ENCODE data around the gene TTLL11.
A peak's percentile ranks its signal among the peaks of the same experiment; 100 is the strongest.
"Not testable (repeated sequence)": the region's sequence is repeated elsewhere in the genome, so short reads cannot be mapped to it uniquely, and the experiment has no call there.

The TTLL11 gene

GRCh38 chr9:122000526-122000925 is 92.6 kb downstream of the TTLL11 start:
- not testable (repeated sequence) for DNase-seq (ENCODE audit: low read depth)

DNA sequence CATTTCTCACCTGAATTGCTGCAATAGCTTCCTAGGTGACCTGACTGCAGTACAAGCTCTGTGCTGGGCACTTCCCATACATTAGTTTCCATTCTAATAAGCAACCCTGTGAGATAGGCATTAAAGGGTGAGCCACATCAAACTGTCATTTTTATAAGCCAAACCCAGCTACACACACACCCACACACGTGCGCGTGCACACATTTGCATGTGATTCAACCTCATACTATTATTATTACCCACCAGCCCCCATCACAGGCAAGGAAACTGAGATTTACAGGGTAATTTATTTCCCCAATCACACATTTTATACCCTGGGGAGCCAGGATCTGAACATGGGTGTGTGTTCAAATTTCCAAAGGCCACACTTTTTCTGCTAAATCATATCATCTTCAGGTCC is 93.6 kb downstream of the TTLL11 start:
- DNase-seq (ENCODE audit: low read depth) = no peak

- peak; percentile 31 for DNase-seq (ENCODE audit: low read depth)
These were observed 94.5 kb downstream of the TTLL11 start for GRCh38 chr9:121998513-121999049.

- peak; percentile 29 for DNase-seq (ENCODE audit: low read depth)
These were observed 95.3 kb downstream of the TTLL11 start for GRCh38 chr9:121997791-121998190.

DNA sequence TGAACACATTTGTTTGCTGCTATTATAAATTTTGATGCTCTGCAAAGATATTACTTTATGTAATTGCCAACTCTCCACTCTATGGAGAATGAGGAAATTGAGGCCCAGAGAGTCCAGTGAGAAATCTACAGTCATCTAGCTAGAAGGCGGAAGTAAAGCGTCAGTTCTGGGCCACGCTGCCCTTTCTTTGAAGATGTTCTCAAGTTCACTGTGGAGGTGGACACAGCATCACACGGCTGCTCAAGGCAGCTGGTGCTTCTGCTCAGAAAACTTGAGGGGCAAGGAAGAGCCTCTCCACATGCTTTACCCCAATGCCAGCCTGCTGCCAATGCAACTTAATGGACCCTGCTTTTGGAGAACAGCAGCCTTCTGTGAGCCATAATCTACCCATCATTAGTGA is 96.3 kb downstream of the TTLL11 start:
- no peak for DNase-seq (ENCODE audit: low read depth)

- DNase-seq (ENCODE audit: low read depth) = no peak
These were observed 97.1 kb downstream of the TTLL11 start for GRCh38 chr9:121995997-121996396.

DNA sequence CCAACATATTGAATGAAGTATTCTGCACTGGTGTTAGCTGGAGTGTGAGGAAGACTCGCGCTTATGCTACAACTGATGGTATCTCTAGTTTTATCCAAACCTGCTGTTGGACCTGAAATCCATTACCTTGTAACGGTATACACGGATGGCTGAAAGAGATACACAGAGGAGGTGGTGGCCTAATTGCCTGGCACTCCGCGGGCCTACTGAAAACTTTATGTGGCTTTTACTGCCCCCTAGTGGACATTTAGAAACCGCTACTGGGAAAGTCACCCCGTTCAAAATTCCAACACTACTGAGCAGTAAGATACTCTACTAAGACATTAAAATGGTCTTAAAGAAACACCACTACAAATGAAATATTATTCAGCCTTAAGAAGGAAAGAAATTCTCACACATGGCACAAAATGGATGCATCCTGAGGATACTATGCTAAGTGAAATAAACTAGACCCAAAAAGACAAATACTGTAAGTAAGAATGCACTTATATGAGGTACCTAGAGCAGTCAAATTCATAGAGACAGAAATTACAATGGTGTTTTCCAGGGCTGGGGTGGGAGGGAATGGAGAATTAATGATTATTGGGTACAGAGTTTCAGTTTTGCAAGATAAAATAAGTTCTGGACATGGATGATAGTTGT is 100.4 kb downstream of the TTLL11 start:
- DNase-seq (ENCODE audit: low read depth) = peak; percentile 62

DNA sequence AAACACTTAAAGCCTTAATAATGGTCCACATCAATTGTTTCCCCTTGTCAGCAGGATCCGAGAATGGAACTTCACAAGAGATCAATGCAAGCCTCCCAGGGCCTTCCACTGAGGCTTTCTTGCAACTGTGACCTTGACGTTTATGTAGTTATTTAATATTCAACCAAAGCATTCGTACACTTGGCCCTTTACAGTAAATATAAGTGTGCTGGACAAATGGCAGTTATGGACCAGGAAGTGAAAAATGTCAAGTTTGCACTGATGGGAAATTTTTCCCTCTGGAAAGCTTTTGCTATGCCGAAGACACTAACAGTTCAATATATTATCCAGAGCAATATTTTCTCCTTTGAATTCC is 101.8 kb downstream of the TTLL11 start:
- DNase-seq (ENCODE audit: low read depth) = no peak

- no peak for DNase-seq (ENCODE audit: low read depth)
These were observed 102.4 kb downstream of the TTLL11 start for GRCh38 chr9:121990600-121991306.

- no peak for DNase-seq (ENCODE audit: low read depth)
These were observed 104.1 kb downstream of the TTLL11 start for GRCh38 chr9:121989010-121989409.

DNA sequence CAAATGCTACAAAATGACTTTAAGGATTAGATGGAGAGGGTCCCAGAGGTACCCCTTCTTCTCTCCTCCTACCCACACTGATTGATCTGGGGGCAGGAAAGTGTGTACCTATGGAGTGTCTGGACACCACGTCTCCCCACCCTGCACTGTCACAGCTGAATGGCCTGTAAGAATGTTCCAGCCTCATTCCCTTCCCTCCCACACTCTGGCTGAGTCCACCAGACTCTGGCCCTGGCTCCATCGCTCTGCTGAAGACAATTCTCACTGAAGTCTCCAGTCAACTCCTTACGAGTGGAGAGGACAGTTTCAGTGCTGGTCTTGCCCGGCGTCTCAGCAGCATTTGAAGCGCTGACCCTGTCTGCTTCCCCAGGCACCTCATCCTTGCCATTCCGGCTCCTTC is 105.8 kb downstream of the TTLL11 start:
- DNase-seq (ENCODE audit: low read depth) = no peak

- peak; percentile 74 for DNase-seq (ENCODE audit: low read depth)
These were observed 107.2 kb downstream of the TTLL11 start for GRCh38 chr9:121985792-121986494.

DNA sequence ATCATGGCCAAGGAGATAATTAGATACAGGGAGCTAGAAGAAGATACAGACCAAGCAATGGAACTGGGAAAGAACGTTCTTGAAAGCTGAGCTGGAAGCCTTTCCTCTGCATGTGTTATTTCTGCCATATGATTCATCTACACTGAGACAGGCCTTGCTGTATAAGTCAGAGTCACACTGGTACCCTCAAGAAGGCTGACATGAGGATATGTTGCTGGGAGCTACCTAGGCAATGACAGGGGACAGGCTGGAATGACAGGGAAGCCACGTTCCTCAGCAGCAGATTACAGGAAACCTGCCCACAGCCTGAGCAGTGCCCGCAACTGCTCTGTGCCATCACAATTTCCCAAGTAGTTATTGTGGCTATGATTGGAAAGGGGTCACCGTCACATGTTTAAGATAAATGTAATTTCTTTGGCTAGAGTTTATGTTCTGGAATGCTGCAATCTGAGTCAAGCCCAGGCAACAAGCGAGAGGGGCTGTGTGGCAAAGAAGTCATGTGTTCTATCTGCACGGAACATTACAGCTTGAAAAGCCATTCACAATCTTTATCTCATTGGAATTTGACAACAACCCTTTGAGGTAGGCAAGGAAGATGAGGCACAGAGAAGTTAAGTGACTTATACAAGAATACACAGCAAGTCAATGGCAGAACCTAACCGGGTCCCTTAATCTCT is 108.2 kb downstream of the TTLL11 start:
- peak; percentile 89 for DNase-seq (ENCODE audit: low read depth)

DNA sequence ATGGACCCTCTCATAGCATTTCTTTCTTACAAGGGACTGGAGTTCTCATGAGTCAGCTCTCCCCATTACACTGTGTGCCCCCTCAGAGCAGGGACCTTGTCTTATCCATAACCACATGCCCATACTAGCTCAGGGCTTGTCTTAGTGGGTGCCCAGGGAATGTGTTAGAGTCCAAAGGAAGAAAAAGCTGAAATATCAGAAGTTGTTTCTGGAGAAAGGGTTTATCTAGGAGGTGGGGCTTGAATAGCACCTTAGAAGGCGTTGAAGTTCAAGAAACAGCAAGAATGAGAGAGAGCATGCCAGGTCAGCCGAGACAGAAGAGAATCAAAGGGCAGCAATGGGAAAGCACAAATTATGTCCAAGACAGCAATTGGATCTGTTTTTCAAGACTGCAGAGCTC is 109.4 kb downstream of the TTLL11 start:
- no peak for DNase-seq (ENCODE audit: low read depth)

- no peak for DNase-seq (ENCODE audit: low read depth)
These were observed 111.8 kb downstream of the TTLL11 start for GRCh38 chr9:121981118-121981883.

GRCh38 chr9:121980665-121981064 is 112.4 kb downstream of the TTLL11 start:
- not testable (repeated sequence) for DNase-seq (ENCODE audit: low read depth)

DNA sequence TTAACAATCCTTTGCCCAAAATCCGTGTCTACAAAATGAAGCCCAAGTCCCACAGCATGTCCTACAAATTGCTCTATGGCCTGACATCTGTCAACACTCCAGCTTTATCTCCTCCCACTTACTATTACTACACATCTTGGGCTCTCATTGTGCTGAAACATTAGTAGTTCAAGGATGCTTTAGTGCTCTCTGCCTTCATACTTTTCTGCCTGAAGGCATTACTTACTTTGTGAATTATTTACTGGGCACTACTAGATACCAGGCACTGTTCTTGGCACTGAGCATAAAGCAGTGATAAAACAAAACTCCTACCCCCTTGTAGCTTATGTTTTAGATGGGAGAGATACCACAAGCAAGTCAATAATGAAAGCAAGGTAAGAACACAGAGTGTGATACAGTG is 113.4 kb downstream of the TTLL11 start:
- no peak for DNase-seq (ENCODE audit: low read depth)

DNA sequence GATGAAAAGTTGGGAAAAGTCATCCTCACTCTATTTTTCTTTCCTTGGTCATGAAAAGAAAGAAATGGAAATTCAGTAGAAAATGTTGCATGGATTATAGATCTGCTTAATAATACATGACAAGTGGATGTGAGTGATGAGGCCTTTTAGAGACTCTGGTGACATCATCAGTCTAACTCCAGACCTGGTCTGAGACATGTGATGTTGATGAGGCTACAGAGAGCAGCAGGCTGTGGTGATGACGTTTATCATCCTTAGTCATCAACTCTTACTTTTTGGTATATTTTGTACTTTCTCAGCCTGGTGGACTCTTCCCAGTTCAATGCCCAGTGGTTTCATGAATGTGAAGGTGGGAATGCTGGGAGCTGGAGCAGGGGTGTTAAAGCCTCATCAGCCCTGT is 116.4 kb downstream of the TTLL11 start:
- DNase-seq (ENCODE audit: low read depth) = no peak

- DNase-seq (ENCODE audit: low read depth) = no peak
These were observed 117.3 kb downstream of the TTLL11 start for GRCh38 chr9:121975801-121976277.

GRCh38 chr9:121974421-121974820 is 118.7 kb downstream of the TTLL11 start:
- DNase-seq (ENCODE audit: low read depth) = no peak

- DNase-seq (ENCODE audit: low read depth) = peak; percentile 22
These were observed 120.6 kb downstream of the TTLL11 start for GRCh38 chr9:121972501-121972981.
